T follicular helper cell (primary cell): ENCODE data around the gene MYO7A.

ENCODE experiments used
- DNase-seq: peaks from one replicate; pipeline ENCODE4 v3.0.0-alpha.2; 2020; ENCODE audit warnings: low read depth

The MYO7A gene

GRCh38 chr11:77167111-77167626 is 39.1 kb downstream of the MYO7A start:
- DNase-seq, result no peak

GRCh38 chr11:77167791-77168190 is 39.7 kb downstream of the MYO7A start:
- no peak for DNase-seq

DNA sequence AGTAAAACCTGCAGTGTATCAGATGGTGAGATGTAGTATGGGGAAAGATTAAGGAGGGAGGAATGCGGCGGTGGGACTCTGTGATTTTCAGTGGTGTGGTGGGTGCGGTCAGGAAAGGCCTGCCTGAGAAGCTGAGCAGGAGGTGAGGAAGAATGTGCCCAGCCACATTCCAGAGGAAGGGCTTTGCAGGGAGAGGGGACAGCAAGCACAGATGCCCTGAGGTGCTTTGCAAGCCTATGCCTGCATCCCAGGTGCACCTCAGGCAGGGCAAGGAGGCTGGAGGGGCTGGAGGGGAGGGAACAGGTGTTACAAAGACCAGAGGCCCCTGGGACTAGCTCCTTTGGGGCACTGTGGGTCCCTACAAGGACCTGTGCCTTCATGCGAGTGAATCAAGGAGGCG is 42.1 kb downstream of the MYO7A start:
- DNase-seq, result no peak

GRCh38 chr11:77171254-77171653 is 43.2 kb downstream of the MYO7A start:
- DNase-seq, result no peak

GRCh38 chr11:77171885-77172665 is 44.0 kb downstream of the MYO7A start:
- DNase-seq, result no peak

DNA sequence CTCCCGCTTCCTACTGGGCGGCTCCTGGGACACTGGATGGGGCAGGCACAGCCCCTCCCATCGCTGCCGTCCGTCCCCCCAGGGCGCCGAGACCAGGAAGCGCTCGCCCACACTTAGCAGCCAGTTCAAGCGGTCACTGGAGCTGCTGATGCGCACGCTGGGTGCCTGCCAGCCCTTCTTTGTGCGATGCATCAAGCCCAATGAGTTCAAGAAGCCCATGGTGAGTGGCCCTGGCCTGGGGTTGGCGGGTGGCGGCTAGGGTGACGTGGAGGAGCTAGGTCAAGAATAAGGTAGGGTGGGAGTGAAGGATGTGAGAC is 44.6 kb downstream of the MYO7A start:
- DNase-seq, result no peak

- no peak for DNase-seq
Observed at GRCh38 chr11:77173494-77173893, 45.4 kb downstream of the MYO7A start.

DNA sequence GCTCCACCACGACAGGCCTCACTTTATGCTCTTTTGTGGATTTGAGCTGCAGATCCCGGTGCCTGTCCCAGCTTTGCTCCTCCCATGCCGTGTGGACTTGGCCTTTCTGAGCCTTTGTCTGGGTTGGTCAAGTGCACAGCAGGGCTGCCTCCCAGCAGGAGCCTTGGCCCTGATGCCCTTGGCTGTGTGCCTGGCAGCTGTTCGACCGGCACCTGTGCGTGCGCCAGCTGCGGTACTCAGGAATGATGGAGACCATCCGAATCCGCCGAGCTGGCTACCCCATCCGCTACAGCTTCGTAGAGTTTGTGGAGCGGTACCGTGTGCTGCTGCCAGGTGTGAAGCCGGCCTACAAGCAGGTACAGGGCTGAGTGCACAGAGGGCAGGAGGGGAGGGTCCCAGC is 46.5 kb downstream of the MYO7A start:
- no peak for DNase-seq

DNA sequence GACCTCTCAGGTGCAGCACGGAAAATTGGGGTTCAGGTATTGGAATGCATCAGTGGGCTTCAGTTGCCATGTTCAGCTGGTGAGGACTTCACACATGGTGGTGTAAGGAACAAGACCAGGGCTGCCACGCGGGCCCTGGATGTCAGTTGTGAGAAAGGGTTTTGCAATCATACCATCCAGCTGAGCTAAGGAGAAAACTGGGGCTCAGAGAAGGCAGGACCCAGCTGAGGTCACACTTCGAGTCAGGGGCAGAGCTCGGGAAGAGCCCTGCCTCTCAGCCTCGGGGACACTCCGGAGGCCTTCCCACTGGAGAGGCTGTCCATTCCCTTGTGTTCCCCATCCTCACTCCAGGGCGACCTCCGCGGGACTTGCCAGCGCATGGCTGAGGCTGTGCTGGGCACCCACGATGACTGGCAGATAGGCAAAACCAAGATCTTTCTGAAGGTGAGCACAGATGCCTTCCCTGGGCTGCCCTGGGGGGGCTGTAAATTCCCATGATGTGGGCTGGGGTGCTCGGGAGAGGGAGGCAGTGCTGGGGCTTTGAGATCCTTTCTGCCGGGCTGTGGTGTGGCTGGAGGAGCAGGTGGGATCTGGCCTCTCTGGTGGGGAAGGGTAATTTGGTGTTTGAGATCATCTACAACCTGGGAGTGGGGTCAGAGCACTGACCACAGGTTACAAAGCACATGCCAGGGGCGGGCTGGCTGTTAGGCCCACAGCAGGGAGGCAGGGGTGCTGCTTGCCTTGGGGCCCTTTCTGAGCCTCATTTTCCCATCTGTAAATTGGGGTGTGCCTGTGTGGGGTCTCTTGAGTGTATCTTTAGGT is 47.2 kb downstream of the MYO7A start:
- no peak for DNase-seq

GRCh38 chr11:77175869-77176539 is 48.0 kb downstream of the MYO7A start:
- no peak for DNase-seq

DNA sequence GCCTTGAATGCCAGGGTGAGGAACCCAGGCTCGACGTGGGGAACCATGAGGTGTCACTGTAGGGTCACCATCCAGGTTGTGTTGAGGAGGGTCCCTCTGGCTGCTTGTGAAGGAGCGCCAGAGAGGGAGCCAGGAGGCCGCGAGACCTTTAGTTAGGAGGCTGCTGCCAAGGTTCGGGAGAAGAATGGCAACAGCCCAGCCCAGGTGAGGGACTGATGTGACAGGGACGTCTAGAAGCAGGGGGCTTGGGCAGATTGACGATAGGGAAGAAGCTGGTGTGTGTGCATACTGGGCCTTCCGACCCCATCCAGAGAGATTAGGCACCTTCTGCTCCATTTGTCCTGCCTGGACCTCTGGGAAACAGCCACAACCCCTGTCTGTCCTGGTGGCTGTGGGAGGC is 49.0 kb downstream of the MYO7A start:
- DNase-seq, result no peak

DNA sequence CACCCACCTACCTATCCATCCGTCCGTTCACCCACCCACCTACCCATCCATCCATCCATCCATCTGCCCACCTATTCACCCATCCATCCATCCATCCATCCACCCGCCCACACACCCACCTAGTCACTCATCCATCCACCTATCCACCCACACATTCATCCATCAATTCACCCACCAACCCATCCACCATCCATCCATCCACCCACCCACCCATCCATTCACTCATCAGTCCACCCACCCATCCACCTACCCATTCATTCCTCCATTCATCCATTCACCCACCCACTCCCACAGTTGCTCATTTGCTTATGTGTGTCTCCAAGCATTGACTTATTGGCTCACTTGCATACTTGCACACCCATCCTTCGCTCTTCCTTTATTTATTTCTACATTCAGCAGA is 50.1 kb downstream of the MYO7A start:
- DNase-seq, result no peak

DNA sequence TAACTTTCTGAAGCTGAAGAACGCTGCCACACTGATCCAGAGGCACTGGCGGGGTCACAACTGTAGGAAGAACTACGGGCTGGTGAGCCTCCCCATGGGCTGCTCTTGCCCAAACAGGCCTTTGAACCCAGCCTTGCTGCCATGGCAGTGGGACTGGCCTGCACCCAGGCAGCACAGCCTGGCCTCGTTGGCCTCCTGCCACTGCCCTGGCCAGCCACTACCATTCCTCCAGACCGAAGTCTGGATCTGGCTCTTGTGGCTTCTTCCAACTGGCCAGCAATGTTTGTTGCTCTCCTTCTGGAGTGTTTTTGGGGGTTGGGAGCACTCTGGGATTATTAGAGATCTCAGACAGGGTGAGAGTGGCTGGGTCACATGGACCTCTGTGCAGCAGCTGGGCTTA is 51.0 kb downstream of the MYO7A start:
- no peak for DNase-seq

- no peak for DNase-seq
Observed at GRCh38 chr11:77179681-77180080, 51.6 kb downstream of the MYO7A start.

GRCh38 chr11:77180346-77180745 is 52.3 kb downstream of the MYO7A start:
- DNase-seq, result no peak

DNA sequence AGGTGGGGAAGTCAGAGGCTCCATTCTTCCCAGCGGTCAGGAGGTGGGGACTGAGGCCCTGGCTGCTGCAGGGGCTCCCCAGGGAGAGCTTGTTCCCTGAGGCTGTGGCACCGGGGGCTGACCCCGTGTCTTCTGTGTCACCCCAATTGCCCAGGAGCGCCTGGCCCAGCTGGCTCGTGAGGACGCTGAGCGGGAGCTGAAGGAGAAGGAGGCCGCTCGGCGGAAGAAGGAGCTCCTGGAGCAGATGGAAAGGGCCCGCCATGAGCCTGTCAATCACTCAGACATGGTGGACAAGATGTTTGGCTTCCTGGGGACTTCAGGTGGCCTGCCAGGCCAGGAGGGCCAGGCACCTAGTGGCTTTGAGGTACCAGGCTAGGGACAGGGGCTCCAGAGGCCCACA is 53.2 kb downstream of the MYO7A start:
- DNase-seq, result no peak

GRCh38 chr11:77181799-77182541 is 53.9 kb downstream of the MYO7A start:
- no peak for DNase-seq

- DNase-seq, result no peak
Observed at GRCh38 chr11:77182542-77183430, 54.7 kb downstream of the MYO7A start.

GRCh38 chr11:77183431-77183984 is 55.5 kb downstream of the MYO7A start:
- no peak for DNase-seq

GRCh38 chr11:77184136-77184860 is 56.3 kb downstream of the MYO7A start:
- no peak for DNase-seq
